Stimulated activated CD4-positive, alpha-beta T cell treated with anti-CD3 and anti-CD28 coated beads, Interleukin-1b, Interleukin-23, amount 100 ng/mL, for 4 hours (primary cell): ENCODE data around the gene RETN.

Source experiments
- DNase-seq, 2 donors: peaks; one replicate each; pipeline ENCODE4 v3.0.0-alpha.2; 2020; ENCODE audit warnings: low read depth in 2 of 2

The RETN gene

GRCh38 chr19:7668842-7669241, at the start of gene RETN:
TSS of gene RETN (plus strand) at chr19:7669049. CDS start at chr19:7669327, 278 bp downstream.
- no peak for DNase-seq

- DNase-seq: no peak
Measured at GRCh38 chr19:7619671-7620441, 49.0 kb upstream of the RETN start.

- no peak for DNase-seq
Measured at GRCh38 chr19:7620442-7621412, 48.1 kb upstream of the RETN start.

GRCh38 chr19:7622933-7623685, 45.7 kb upstream of the RETN start:
- DNase-seq: no peak

GRCh38 chr19:7623725-7624603, 44.9 kb upstream of the RETN start:
- DNase-seq: no peak

- no peak for DNase-seq
Measured at GRCh38 chr19:7624810-7625209, 44.0 kb upstream of the RETN start.

- DNase-seq: no peak
Measured at GRCh38 chr19:7625763-7626372, 43.0 kb upstream of the RETN start.

- DNase-seq: no peak
Measured at GRCh38 chr19:7627166-7627565, 41.7 kb upstream of the RETN start.

- DNase-seq: no peak
Measured at GRCh38 chr19:7628589-7629311, 40.1 kb upstream of the RETN start.

- peak; percentile 82 to 92 for DNase-seq
Measured at GRCh38 chr19:7629347-7630054, 39.3 kb upstream of the RETN start, which contains the start of the genes PET100 and XAB2. TSS of gene PET100 (plus strand) at chr19:7629793. CDS start at chr19:7629834, 41 bp downstream. TSS of gene XAB2 (minus strand) at chr19:7629545. CDS start at chr19:7629527, 18 bp downstream.

- no peak for DNase-seq
Measured at GRCh38 chr19:7631577-7631976, 37.3 kb upstream of the RETN start.

GRCh38 chr19:7632340-7633203, 36.3 kb upstream of the RETN start:
- DNase-seq: no peak

GRCh38 chr19:7633698-7634097, 35.2 kb upstream of the RETN start, which contains the start of gene PCP2:
TSS of gene PCP2 (minus strand) at chr19:7633719. CDS start at chr19:7633457, 262 bp downstream.
- DNase-seq: no peak

GRCh38 chr19:7635670-7636069, 33.2 kb upstream of the RETN start:
- DNase-seq: no peak

GRCh38 chr19:7636317-7636690, 32.5 kb upstream of the RETN start:
- DNase-seq: no peak

- peak; percentile 94 for DNase-seq
Measured at GRCh38 chr19:7636691-7637373, 32.0 kb upstream of the RETN start, which contains the start of gene STXBP2. TSS of gene STXBP2 (plus strand) at chr19:7637110. CDS start at chr19:7637150, 40 bp downstream.
